Measurements from ENCODE around the gene C4orf54.

- TF ChIP-seq POLR2A (IDR thresholded peaks at IDR 0.05) (no peak), CTCF (IDR thresholded peaks at IDR 0.05) (no peak)
Observed at GRCh38 chr4:99628040-99628439, 29.6 kb downstream of the C4orf54 start.

Measured in right lobe of liver (tissue), 4 donors.